Mesodermal cell (in vitro differentiated cells): ENCODE measurements around the gene HDAC5.

ENCODE experiments used
- H3K27ac ChIP-seq: 2 replicates; pipeline ENCODE4 v1.7.0; 2013; ENCODE audit warnings: mild to moderate bottlenecking, low read depth, low read length, moderate library complexity; ENCODE audit not compliant: severe bottlenecking
- H3K36me3 ChIP-seq: 2 replicates; pipeline ENCODE4 v1.7.1; 2013; ENCODE audit warnings: mild to moderate bottlenecking, low read length, moderate library complexity; ENCODE audit not compliant: control insufficient read depth, insufficient read depth
- H3K4me1 ChIP-seq: one replicate; pipeline ENCODE4 v1.7.1; 2013; ENCODE audit warnings: mild to moderate bottlenecking, low read length; ENCODE audit not compliant: insufficient read depth, control insufficient read depth, poor library complexity, severe bottlenecking
- H3K4me3 ChIP-seq: 2 replicates; pipeline ENCODE4 v1.7.0; 2013; ENCODE audit warnings: low read length, control low read depth, mild to moderate bottlenecking; ENCODE audit not compliant: insufficient read depth, poor library complexity, severe bottlenecking; ENCODE audit errors: extremely low read depth
- H3K9me3 ChIP-seq: 2 replicates; pipeline ENCODE4 v1.7.1; 2013; ENCODE audit warnings: mild to moderate bottlenecking, low read length, moderate library complexity; ENCODE audit not compliant: control insufficient read depth
- WGBS, 2 experiments: methylation state at CpG; one replicate each; pipeline ENCODE4 v1.1.5; 2013; ENCODE audit warnings: missing lambda C conversion rate in 2 of 2; ENCODE audit not compliant: insufficient coverage in 2 of 2; 5-methylcytosine and 5-hydroxymethylcytosine counted together

Gene HDAC5

GRCh38 chr17:44094701-44095387, 28.6 kb downstream of the HDAC5 start:
- Histone ChIP-seq H3K4me3 (no peak overlapping the region), H3K27ac (peak overlapping the region; percentile 99), H3K36me3 (peaks cover 38% of the 10 kb centered on the region), H3K9me3 (no peaks in the 10 kb centered on the region), H3K4me1 (peaks cover 35% of the 10 kb centered on the region)
- 94 to 98% methylated on average over 3 to 4 of the region's 8 CpGs for WGBS, 2 experiments

GRCh38 chr17:44093231-44093900, 30.1 kb downstream of the HDAC5 start:
- H3K9me3 ChIP-seq, result no peaks in the 10 kb centered on the region
- peaks cover 37% of the 10 kb centered on the region for H3K36me3 ChIP-seq
- H3K4me3 ChIP-seq, result no peak overlapping the region
- 89 to 93% methylated on average over 17 to 19 of the region's 21 CpGs for WGBS, 2 experiments
- peaks cover 39% of the 10 kb centered on the region for H3K4me1 ChIP-seq
- no peak overlapping the region for H3K27ac ChIP-seq

- no peaks in the 10 kb centered on the region for H3K9me3 ChIP-seq
- whole genome bisulfite sequencing, 2 experiments, result 95 to 97% methylated on average over 10 to 11 of the region's 11 CpGs
These were observed 31.4 kb downstream of the HDAC5 start for GRCh38 chr17:44092051-44092450.

GRCh38 chr17:44091200-44091997, 32.0 kb downstream of the HDAC5 start:
- Histone ChIP-seq H3K4me1 (peaks cover 38% of the 10 kb centered on the region), H3K9me3 (no peaks in the 10 kb centered on the region), H3K4me3 (no peak overlapping the region), H3K36me3 (peaks cover 46% of the 10 kb centered on the region), H3K27ac (no peak overlapping the region)
- WGBS, 2 experiments, result 97 to 99% methylated on average over 8 to 10 of the region's 14 CpGs

More at GRCh38 chr17:44092051-44092450, 31.4 kb downstream of the HDAC5 start:
- Histone ChIP-seq H3K27ac (no peak overlapping the region), H3K36me3 (peaks cover 44% of the 10 kb centered on the region), H3K4me1 (peaks cover 40% of the 10 kb centered on the region), H3K4me3 (no peak overlapping the region)

- 93 to 94% methylated on average over 14 to 16 of the region's 16 CpGs for WGBS, 2 experiments
- H3K27ac ChIP-seq, result no peak overlapping the region
These were observed 35.2 kb downstream of the HDAC5 start for GRCh38 chr17:44088254-44088653.

GRCh38 chr17:44087319-44087718, 36.1 kb downstream of the HDAC5 start:
- WGBS, 2 experiments, result 13 to 22% methylated on average over 4 of the region's 8 CpGs
- Histone ChIP-seq H3K27ac (peak overlapping the region; percentile 89), H3K9me3 (no peaks in the 10 kb centered on the region), H3K36me3 (peaks cover 67% of the 10 kb centered on the region), H3K4me1 (peaks cover 40% of the 10 kb centered on the region), H3K4me3 (peak overlapping the region; percentile 1)

More at GRCh38 chr17:44088254-44088653, 35.2 kb downstream of the HDAC5 start:
- H3K4me3 ChIP-seq, result no peak overlapping the region
- peaks cover 35% of the 10 kb centered on the region for H3K4me1 ChIP-seq
- H3K36me3 ChIP-seq, result peaks cover 67% of the 10 kb centered on the region
- H3K9me3 ChIP-seq, result no peaks in the 10 kb centered on the region

- peak overlapping the region; percentile 89 for H3K27ac ChIP-seq
- H3K9me3 ChIP-seq, result no peaks in the 10 kb centered on the region
- H3K4me3 ChIP-seq, result no peak overlapping the region
- WGBS, 2 experiments, result 23 to 31% methylated on average over 16 to 18 of the region's 23 CpGs
- H3K4me1 ChIP-seq, result peaks cover 43% of the 10 kb centered on the region
- H3K36me3 ChIP-seq, result peaks cover 67% of the 10 kb centered on the region
These were observed 36.8 kb downstream of the HDAC5 start for GRCh38 chr17:44086364-44087311.

- Histone ChIP-seq H3K36me3 (peaks cover 64% of the 10 kb centered on the region), H3K9me3 (no peaks in the 10 kb centered on the region), H3K27ac (peak overlapping the region; percentile 66), H3K4me1 (peaks cover 43% of the 10 kb centered on the region), H3K4me3 (no peak overlapping the region)
- 89 to 100% methylated on average over 1 to 2 of the region's 5 CpGs for WGBS, 2 experiments
These were observed 37.5 kb downstream of the HDAC5 start for GRCh38 chr17:44085908-44086307.

GRCh38 chr17:44084921-44085320, 38.5 kb downstream of the HDAC5 start:
- Histone ChIP-seq H3K4me1 (peaks cover 43% of the 10 kb centered on the region), H3K27ac (no peak overlapping the region), H3K36me3 (peaks cover 72% of the 10 kb centered on the region), H3K9me3 (no peaks in the 10 kb centered on the region), H3K4me3 (no peak overlapping the region)
- 86 to 93% methylated on average over 7 of the region's 7 CpGs for WGBS, 2 experiments

GRCh38 chr17:44084131-44084538, 39.3 kb downstream of the HDAC5 start:
- peaks cover 43% of the 10 kb centered on the region for H3K4me1 ChIP-seq
- WGBS, 2 experiments, result 71 to 73% methylated on average over 6 to 8 of the region's 10 CpGs
- H3K4me3 ChIP-seq, result no peak overlapping the region
- H3K27ac ChIP-seq, result no peak overlapping the region
- H3K36me3 ChIP-seq, result peaks cover 80% of the 10 kb centered on the region
- no peaks in the 10 kb centered on the region for H3K9me3 ChIP-seq
